Fibroblast of pulmonary artery (primary cell): ENCODE data around the gene GCC2.
"Not testable (repeated sequence)": the region's sequence is repeated elsewhere in the genome, so short reads cannot be mapped to it uniquely, and the experiment has no call there.

Experiments used
- DNase-seq: peaks from one replicate; pipeline ENCODE4 v3.0.0-alpha.2; 2010; ENCODE audit warnings: low read depth
- H3K4me3 ChIP-seq: replicated peaks from 2 replicates; pipeline ENCODE4 v1.5.1; 2011; ENCODE audit warnings: low read depth, mild to moderate bottlenecking, control low read depth, low read length, moderate library complexity
- TF ChIP-seq, protein P1 (sequence below): IDR thresholded peaks from 2 replicates; pipeline ENCODE4 v1.5.1; 2011; ENCODE audit warnings: mild to moderate bottlenecking, control low read depth, low read length, inconsistent platforms; ENCODE audit errors: missing control alignments

The GCC2 gene

DNA sequence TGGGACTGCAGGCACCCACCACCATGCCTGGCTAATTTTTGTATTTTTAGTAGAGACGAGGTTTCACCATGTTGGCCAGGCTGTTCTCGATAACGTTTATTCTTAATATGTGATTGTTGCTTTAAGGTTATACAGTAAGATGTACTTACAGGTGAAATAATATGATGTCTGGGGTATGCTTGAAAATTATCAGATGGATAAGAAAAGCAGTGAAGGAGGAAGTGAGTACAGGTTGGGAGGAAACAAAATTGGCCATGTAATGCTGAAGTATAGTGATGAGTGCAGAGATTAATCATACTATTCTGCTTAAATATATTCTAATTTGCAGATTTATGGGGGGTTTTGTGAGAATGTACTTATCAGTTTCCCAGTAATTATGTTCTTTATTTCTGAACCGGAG, 3.0 kb downstream of the GCC2 start:
- TF ChIP-seq, protein P1, sequence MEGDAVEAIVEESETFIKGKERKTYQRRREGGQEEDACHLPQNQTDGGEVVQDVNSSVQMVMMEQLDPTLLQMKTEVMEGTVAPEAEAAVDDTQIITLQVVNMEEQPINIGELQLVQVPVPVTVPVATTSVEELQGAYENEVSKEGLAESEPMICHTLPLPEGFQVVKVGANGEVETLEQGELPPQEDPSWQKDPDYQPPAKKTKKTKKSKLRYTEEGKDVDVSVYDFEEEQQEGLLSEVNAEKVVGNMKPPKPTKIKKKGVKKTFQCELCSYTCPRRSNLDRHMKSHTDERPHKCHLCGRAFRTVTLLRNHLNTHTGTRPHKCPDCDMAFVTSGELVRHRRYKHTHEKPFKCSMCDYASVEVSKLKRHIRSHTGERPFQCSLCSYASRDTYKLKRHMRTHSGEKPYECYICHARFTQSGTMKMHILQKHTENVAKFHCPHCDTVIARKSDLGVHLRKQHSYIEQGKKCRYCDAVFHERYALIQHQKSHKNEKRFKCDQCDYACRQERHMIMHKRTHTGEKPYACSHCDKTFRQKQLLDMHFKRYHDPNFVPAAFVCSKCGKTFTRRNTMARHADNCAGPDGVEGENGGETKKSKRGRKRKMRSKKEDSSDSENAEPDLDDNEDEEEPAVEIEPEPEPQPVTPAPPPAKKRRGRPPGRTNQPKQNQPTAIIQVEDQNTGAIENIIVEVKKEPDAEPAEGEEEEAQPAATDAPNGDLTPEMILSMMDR, result no peak
- H3K4me3 ChIP-seq, result no peak overlapping the region
- no peak for DNase-seq

DNA sequence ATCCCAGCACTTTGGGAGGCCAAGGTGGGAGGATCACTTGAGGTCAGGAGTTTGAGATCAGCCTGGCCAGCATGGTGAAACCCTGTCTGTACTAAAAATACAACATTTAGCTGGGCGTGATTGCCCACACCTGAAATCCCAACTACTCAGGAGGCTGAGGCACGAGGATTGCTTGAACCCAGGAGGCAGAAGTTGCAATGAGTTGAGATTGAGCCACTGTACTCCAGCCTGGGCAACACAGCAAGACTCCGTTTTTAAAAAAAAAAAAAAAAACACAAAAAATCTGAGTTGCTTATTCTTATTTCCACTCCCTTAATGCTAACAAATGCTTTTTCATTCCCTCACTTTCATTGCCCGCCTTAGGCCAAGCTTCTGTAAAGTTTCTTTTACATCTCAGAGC, 4.5 kb downstream of the GCC2 start:
- not testable (repeated sequence) for H3K4me3 ChIP-seq, DNase-seq

DNA sequence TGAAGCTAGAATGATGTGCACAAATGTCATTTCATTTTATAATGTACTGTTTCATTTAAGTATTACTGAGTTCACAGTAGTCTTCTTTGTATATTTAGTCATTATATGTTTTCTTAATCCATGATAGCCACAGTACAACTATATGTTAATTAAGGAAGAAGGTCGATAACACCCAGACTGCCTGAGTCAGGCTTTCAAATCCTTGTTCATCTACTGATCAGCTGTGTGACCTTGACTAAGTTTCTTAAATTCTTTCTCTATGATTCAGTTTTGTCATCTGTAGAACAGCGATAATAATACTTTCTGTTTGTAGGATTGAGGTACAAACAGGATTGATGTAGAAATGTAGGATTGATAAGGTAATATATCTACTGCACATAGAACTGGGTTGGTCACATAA, 5.4 kb downstream of the GCC2 start:
- H3K4me3 ChIP-seq, result no peak overlapping the region
- TF ChIP-seq, protein P1, result no peak
- DNase-seq, result peak; percentile 4

DNA sequence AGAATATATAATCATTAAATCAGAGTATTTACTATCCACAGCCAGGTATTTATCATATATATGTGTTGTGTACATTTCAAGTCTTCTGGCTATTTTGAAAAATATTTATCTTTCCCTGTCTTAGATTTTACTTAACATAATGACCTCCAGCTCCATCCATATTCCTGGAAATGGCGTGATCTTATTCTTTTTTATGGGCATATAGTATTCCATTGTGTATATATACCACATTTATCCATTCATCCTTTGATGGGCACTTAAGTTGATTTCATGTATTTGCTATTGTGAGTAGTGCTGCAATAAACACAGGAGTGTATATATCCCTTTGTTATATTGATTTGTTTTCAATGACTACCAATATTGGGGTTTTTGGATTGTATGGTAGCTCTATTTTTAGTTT, 6.6 kb downstream of the GCC2 start:
- TF ChIP-seq, protein P1, result no peak
- no peak overlapping the region for H3K4me3 ChIP-seq
- no peak for DNase-seq

DNA sequence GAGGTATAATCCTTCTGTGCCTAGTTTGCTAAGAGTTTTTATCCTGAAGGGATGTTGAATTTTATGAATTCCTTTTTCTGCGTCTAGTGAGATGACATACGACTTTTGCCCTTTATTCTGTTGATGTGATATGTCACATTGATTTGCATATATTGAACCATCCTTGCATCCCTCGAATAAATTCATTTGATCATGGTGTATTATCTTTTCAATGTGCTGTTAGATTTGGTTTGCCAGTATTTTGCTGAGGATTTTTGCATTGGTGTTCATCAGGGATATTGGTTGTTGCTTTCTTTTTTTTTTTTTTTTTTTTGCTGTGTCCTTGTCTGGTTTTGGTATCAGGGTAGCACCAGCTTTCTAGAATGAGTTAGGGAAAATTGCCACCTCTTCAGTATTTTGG, 9.1 kb downstream of the GCC2 start:
- DNase-seq, result no peak

DNA sequence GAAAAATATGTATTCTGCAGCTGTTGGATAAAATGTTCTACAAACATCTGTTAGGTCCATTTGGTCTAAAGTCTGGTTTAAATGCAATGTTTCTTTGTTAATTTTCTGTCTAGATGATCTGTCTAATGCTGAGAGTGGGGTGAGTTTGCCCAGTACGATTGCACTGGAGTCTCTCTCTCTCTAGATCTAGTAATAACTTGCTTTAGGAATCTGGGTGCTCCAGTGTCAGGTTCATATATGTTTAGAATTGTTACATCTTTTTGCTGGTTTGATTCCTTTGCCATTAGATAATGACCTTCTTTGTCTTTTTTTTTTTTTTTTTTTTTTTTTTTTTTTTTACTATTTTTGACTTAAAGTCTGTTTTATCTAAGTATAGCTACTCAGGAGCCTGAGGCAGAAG, 10.4 kb downstream of the GCC2 start:
- TF ChIP-seq, protein P1, result no peak
- no peak for DNase-seq
- H3K4me3 ChIP-seq, result no peak overlapping the region

More for the DNA sequence above, 9.1 kb downstream of the GCC2 start:
- H3K4me3 ChIP-seq, result no peak overlapping the region
- TF ChIP-seq, protein P1, result no peak

DNA sequence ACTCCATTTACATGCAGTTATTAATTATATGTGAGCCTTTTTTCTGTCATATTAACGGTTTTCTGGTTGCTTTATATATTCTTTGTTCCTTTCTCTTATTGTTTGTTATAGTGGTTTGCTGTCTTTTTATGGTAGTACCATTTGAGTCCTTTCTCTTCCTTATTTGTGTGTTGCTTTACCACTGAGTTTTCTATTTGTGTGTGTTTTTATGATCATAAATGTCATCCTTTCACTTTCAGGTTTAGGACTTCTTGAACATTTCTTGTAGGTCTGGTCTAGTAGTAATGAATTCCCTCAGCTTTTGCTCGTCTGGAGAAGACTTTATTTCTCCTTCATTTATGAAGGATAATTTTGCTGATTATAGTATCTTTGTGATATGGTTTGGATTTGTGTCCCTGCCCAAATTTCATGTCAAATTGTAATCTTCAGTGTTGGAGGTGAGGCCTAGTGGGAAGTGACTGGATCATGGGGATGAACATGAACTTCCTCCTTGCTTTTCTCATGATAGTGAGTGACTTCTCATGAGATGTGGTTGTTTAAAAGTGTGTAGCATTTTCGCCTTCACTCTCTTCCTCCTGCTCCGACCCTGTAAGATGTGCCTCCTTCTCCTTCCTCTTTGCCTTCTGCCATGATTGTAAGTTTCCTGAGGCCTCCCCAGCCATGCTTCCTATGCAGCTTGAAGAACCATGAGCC, 11.5 kb downstream of the GCC2 start:
- no peak overlapping the region for H3K4me3 ChIP-seq
- TF ChIP-seq, protein P1, result no peak

More for the DNA sequence above, 11.5 kb downstream of the GCC2 start:
- no peak for DNase-seq
